ENCODE measurements around the gene RASAL2.
"Not testable (repeated sequence)": the region's sequence is repeated elsewhere in the genome, so short reads cannot be mapped to it uniquely, and the experiment has no call there.

RASAL2 gene

DNA sequence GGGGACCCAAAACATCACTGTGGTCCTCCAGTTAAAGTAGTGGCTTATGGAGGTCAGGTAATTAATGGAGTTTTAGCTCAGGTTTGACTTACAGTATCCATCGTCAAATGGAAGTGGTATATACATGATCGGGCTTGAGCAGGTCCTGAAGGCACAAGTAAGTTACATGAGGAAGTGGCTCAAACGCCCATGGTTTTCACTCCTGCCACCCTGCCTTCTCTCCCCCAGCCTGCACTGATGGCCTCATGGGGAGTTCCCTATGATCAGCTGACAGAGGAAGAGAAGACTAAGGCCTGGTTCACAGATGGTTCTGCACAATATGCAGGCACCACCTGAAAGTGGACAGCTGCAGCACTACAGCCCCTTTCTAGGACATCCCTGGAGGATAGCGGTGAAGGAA is 108.2 kb downstream of the RASAL2 start:
- peaks cover 14% of the 10 kb centered on the region for H3K9me3 Mint-ChIP-seq
- DNase-seq (ENCODE audit: low spot score in 2 of 2); H3K4me1 Mint-ChIP-seq: not testable (repeated sequence)

DNA sequence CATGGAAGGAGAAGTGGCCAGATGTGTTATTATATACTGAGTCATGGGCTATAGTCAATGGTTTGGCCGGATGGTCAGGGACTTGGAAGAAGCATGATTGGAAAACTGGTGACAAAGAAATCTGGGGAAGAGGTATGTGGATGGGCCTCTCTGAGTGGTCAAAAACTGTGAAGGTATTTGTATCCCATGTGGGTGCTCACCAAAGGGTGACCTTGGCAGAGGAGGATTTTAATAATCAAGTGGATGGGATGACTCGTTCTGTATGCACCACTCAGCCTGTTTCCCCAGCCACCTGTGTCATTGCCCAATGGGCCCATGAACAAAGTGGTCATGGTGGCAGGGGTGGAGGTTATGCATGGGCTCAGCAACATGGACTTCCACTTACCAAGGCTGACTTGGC is 108.6 kb downstream of the RASAL2 start:
- peaks cover 14% of the 10 kb centered on the region for H3K9me3 Mint-ChIP-seq
- H3K36me3 Mint-ChIP-seq; H3K4me1 Mint-ChIP-seq; H3K27ac Mint-ChIP-seq; ATAC-seq; DNase-seq (ENCODE audit: low spot score in 2 of 2); H3K4me3 Mint-ChIP-seq: not testable (repeated sequence)

More for the DNA sequence above, 108.2 kb downstream of the RASAL2 start:
- H3K27ac Mint-ChIP-seq, H3K36me3 Mint-ChIP-seq, H3K4me3 Mint-ChIP-seq, ATAC-seq: not testable (repeated sequence)

GRCh38 chr1:178208269-178208856 is 114.5 kb downstream of the RASAL2 start:
- H3K9me3 Mint-ChIP-seq, result peaks cover 31% of the 10 kb centered on the region
- not testable (repeated sequence) for H3K27ac Mint-ChIP-seq; H3K4me3 Mint-ChIP-seq; H3K36me3 Mint-ChIP-seq; DNase-seq (ENCODE audit: low spot score in 2 of 2); H3K4me1 Mint-ChIP-seq; ATAC-seq

GRCh38 chr1:178209935-178210334 is 116.0 kb downstream of the RASAL2 start:
- Mint-ChIP-seq H3K36me3 (no peaks in the 10 kb centered on the region), H3K27ac (no peak overlapping the region), H3K9me3 (peaks cover 31% of the 10 kb centered on the region), H3K4me1 (no peaks in the 10 kb centered on the region), H3K4me3 (no peak overlapping the region)
- ATAC-seq, result no peak
- no peak for DNase-seq (ENCODE audit: low spot score in 2 of 2)

GRCh38 chr1:178218550-178218949 is 124.6 kb downstream of the RASAL2 start:
- H3K27ac Mint-ChIP-seq, result no peak overlapping the region
- DNase-seq (ENCODE audit: low spot score in 2 of 2) (no peak), ATAC-seq (no peak)
- H3K36me3 Mint-ChIP-seq, result no peaks in the 10 kb centered on the region
- no peak overlapping the region for H3K4me3 Mint-ChIP-seq
- H3K9me3 Mint-ChIP-seq, result peaks cover 5% of the 10 kb centered on the region
- no peaks in the 10 kb centered on the region for H3K4me1 Mint-ChIP-seq

- Mint-ChIP-seq H3K4me3 (no peak overlapping the region), H3K27ac (no peak overlapping the region), H3K36me3 (no peaks in the 10 kb centered on the region), H3K4me1 (no peaks in the 10 kb centered on the region), H3K9me3 (peaks cover 5% of the 10 kb centered on the region)
- no peak for DNase-seq (ENCODE audit: low spot score in 2 of 2)
- no peak for ATAC-seq
Observed at GRCh38 chr1:178220094-178220493, 126.2 kb downstream of the RASAL2 start.

- Mint-ChIP-seq H3K9me3 (peaks cover 10% of the 10 kb centered on the region), H3K27ac (no peak overlapping the region), H3K36me3 (no peaks in the 10 kb centered on the region), H3K4me3 (no peak overlapping the region), H3K4me1 (no peaks in the 10 kb centered on the region)
- DNase-seq (ENCODE audit: low spot score in 2 of 2), result no peak
- no peak for ATAC-seq
Observed at GRCh38 chr1:178223289-178223688, 129.4 kb downstream of the RASAL2 start.

- Mint-ChIP-seq H3K36me3 (no peaks in the 10 kb centered on the region), H3K27ac (no peak overlapping the region), H3K4me1 (no peaks in the 10 kb centered on the region), H3K4me3 (no peak overlapping the region), H3K9me3 (peaks cover 10% of the 10 kb centered on the region)
- no peak for ATAC-seq
- no peak for DNase-seq (ENCODE audit: low spot score in 2 of 2)
Observed at GRCh38 chr1:178224358-178224757, 130.5 kb downstream of the RASAL2 start.

DNA sequence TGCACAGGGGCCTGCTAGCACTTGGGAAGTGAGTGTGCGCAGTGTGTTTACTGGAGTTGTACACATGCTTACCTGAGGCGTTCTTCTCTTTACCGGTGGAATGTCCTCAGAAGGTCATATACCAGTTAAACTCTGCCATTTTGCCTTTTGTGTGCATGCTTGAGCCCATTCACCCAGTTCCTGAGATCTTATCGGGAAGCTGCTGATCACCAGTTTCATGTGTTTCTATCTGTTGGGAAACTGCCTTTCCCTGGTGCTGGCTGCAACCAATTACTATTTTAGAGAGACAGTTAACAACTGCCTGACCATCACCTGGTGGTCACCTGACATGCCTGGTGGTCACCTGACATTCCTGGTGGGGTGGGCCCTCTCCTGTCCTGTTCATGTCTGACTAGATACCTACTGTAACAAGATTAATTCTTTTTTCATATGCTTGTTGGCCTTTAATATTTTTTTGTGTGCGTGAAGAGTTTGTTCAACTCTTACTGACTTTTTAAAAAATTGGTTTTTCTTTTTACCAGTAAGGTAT is 137.0 kb downstream of the RASAL2 start:
- ATAC-seq (no peak), DNase-seq (ENCODE audit: low spot score in 2 of 2) (no peak)
- Mint-ChIP-seq H3K4me1 (no peaks in the 10 kb centered on the region), H3K27ac (no peak overlapping the region), H3K9me3 (peaks cover 13% of the 10 kb centered on the region), H3K4me3 (no peak overlapping the region), H3K36me3 (no peaks in the 10 kb centered on the region)

DNA sequence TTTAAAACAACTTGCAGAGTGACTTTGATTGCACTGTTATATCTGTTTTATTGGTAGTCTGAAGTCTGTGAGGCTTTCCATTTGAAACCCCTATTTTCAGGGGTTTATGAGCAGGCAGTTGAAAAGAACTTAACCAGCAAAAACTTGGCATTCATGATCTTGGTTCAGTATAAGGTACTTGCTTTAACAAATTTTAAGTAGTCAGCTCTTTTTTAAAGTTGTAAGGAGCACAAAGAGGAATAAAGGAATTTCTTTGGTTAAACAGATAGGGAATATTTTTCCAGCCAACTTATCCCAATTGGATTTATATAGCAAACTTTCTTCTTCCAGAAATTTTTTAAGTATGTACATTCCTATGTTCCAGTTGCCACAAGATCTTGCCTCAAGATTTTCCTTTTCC is 138.2 kb downstream of the RASAL2 start:
- ATAC-seq (no peak), DNase-seq (ENCODE audit: low spot score in 2 of 2) (no peak)
- Mint-ChIP-seq H3K9me3 (peaks cover 10% of the 10 kb centered on the region), H3K4me3 (no peak overlapping the region), H3K36me3 (no peaks in the 10 kb centered on the region), H3K27ac (no peak overlapping the region), H3K4me1 (no peaks in the 10 kb centered on the region)

DNA sequence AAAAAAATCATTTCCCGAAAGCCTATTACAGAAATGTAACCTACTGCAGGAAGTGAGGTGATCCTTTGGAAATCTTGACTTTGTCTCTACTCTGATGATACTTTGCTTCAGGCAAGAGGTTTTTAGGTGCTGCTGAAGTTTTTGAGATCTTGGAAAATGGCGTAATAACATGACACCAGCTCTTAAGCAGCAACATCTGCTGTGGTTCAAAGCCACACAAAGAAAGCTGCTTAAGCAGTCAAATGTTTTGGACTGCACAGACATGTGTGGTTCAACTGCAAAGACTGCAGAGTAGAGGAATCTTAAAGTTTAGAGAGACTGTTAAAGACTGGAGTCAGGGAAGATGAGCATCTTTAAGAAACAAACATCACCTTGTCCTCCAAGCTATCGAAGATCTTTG is 139.0 kb downstream of the RASAL2 start:
- DNase-seq (ENCODE audit: low spot score in 2 of 2) (no peak), ATAC-seq (no peak)
- H3K9me3 Mint-ChIP-seq, result peaks cover 10% of the 10 kb centered on the region
- H3K4me3 Mint-ChIP-seq, result no peak overlapping the region
- H3K4me1 Mint-ChIP-seq, result no peaks in the 10 kb centered on the region
- no peak overlapping the region for H3K27ac Mint-ChIP-seq
- H3K36me3 Mint-ChIP-seq, result no peaks in the 10 kb centered on the region

DNA sequence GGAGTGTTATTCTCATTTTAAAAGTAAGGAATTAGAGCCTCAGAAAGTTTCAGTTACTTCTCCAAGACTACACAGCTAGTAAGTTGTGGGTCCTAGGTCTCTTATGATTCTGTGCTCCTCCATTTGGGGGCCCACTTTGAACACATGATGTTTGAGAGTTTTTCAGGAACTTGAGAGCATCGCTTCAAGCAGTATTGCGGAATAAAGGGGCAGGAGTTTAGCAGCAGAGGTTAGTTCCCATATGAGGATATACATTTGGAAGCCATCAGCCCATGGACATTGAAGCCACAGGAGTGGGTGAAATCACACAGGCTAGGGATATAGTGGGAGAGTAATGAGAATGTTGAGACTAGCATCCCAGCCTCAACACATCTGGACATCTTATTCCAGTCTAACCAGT is 143.2 kb downstream of the RASAL2 start:
- Mint-ChIP-seq H3K27ac (no peak overlapping the region), H3K36me3 (no peaks in the 10 kb centered on the region), H3K4me3 (no peak overlapping the region), H3K9me3 (peaks cover 8% of the 10 kb centered on the region), H3K4me1 (no peaks in the 10 kb centered on the region)
- DNase-seq (ENCODE audit: low spot score in 2 of 2) (no peak), ATAC-seq (no peak)

GRCh38 chr1:178238722-178239510 is 145.0 kb downstream of the RASAL2 start:
- DNase-seq (ENCODE audit: low spot score in 2 of 2) (no peak), ATAC-seq (no peak)
- H3K4me1 Mint-ChIP-seq, result no peaks in the 10 kb centered on the region
- H3K9me3 Mint-ChIP-seq, result peaks cover 5% of the 10 kb centered on the region
- no peak overlapping the region for H3K27ac Mint-ChIP-seq
- no peak overlapping the region for H3K4me3 Mint-ChIP-seq
- no peaks in the 10 kb centered on the region for H3K36me3 Mint-ChIP-seq

DNA sequence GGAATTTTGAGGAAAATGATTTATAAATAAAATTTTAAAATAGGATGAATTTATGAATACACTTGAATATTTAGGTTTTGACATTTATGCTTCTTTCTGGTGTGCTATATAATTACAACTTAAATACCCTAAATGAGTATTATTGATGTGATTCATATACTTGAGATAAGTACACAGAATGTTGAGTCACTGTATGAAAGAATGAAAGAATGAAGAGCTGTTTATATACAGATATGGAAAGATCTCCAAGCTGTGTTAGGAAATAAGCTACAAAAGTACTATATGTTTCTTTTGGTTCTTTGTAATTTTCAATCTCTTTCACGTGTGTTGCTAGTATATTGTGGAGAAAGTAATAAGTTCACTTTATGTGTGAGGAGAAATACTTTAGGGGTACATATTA is 147.2 kb downstream of the RASAL2 start:
- ATAC-seq (no peak), DNase-seq (ENCODE audit: low spot score in 2 of 2) (no peak)
- Mint-ChIP-seq H3K4me1 (no peaks in the 10 kb centered on the region), H3K4me3 (no peak overlapping the region), H3K27ac (no peak overlapping the region), H3K36me3 (no peaks in the 10 kb centered on the region), H3K9me3 (peaks cover 5% of the 10 kb centered on the region)

DNA sequence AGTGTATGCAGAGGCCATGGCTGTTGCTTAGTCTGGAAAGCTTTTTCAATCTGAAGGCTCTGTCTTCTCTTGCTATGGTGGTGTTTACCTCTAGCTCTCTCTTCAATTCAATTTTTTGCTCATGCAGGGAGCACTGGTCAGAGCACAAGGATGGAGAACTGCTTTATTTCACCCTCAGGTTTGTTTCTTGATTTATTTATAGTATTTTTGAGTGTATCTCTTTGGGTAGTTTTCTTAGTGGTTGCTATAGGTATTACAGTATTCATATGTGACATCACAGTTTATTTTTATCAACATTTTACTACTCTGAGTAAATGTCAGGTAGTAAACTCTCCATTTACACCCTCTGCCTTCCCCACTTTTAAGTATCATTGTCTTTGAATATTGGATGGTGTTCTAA is 147.9 kb downstream of the RASAL2 start:
- DNase-seq (ENCODE audit: low spot score in 2 of 2) (no peak), ATAC-seq (no peak)
- Mint-ChIP-seq H3K36me3 (no peaks in the 10 kb centered on the region), H3K27ac (no peak overlapping the region), H3K4me1 (no peaks in the 10 kb centered on the region), H3K9me3 (peaks cover 9% of the 10 kb centered on the region), H3K4me3 (no peak overlapping the region)

- Mint-ChIP-seq H3K4me3 (no peak overlapping the region), H3K27ac (no peak overlapping the region), H3K36me3 (no peaks in the 10 kb centered on the region), H3K9me3 (peaks cover 14% of the 10 kb centered on the region), H3K4me1 (no peaks in the 10 kb centered on the region)
- DNase-seq (ENCODE audit: low spot score in 2 of 2), result no peak
- no peak for ATAC-seq
Observed at GRCh38 chr1:178243119-178243518, 149.2 kb downstream of the RASAL2 start.

Data from stimulated activated effector memory CD8-positive, alpha-beta T cell treated with anti-CD3 and anti-CD28 coated beads, Interleukin-12 subunit alpha, Interleukin-12 subunit beta, amount 100 ng/mL, for 72 hours (primary cell).